Astrocyte (in vitro differentiated cells and primary cell): ENCODE measurements around the gene NAT9. TPM values are rescaled to one million over a fixed set of nuclear protein-coding genes. Genes with fewer than 3 reads are reported as not detected.
A peak's percentile ranks its signal among the peaks of the same experiment; 100 is the strongest.

Experiments
- DNase-seq: peaks from one replicate; pipeline ENCODE4 v3.0.0-alpha.2; 2010; ENCODE audit warnings: low read depth
- FAIRE-seq: peaks from 2 replicates; lab custom pipeline; 2011; peaks lifted over from hg19 to GRCh38; lab: Jason Lieb, UNC
- H2AFZ ChIP-seq: 2 replicates; pipeline ENCODE4 v1.6.0; 2012; ENCODE audit warnings: low read depth, low read length, inconsistent platforms
- H3K27ac ChIP-seq: 2 replicates; pipeline ENCODE4 v1.5.1; 2011; ENCODE audit warnings: low read depth, low read length, inconsistent platforms
- H3K27me3 ChIP-seq: 2 replicates; pipeline ENCODE4 v1.6.0; 2011; ENCODE audit warnings: low read length, inconsistent platforms; ENCODE audit not compliant: insufficient read depth
- H3K36me3 ChIP-seq: 2 replicates; pipeline ENCODE4 v1.5.1; 2011; ENCODE audit warnings: low read length, inconsistent platforms; ENCODE audit not compliant: insufficient read depth
- H3K4me1 ChIP-seq: 2 replicates; pipeline ENCODE4 v1.5.1; 2011; ENCODE audit warnings: low read length, inconsistent platforms; ENCODE audit not compliant: insufficient read depth
- H3K4me2 ChIP-seq: 2 replicates; pipeline ENCODE4 v1.6.0; 2012; ENCODE audit warnings: low read length, inconsistent platforms
- H3K4me3 ChIP-seq: 2 replicates; pipeline ENCODE4 v1.5.1; 2011; ENCODE audit warnings: low read depth, mild to moderate bottlenecking, low read length, inconsistent platforms; ENCODE audit not compliant: insufficient read depth
- H3K79me2 ChIP-seq: 2 replicates; pipeline ENCODE4 v1.6.0; 2012; ENCODE audit warnings: mild to moderate bottlenecking, low read length, inconsistent platforms; ENCODE audit not compliant: insufficient read depth
- H3K9ac ChIP-seq: 2 replicates; pipeline ENCODE4 v1.6.0; 2012; ENCODE audit warnings: mild to moderate bottlenecking, low read length, inconsistent platforms
- H3K9me3 ChIP-seq: 2 replicates; pipeline ENCODE4 v1.5.1; 2012; ENCODE audit warnings: low read depth, mild to moderate bottlenecking, low read length, inconsistent platforms; ENCODE audit not compliant: insufficient read depth
- H4K20me1 ChIP-seq: 2 replicates; pipeline ENCODE4 v1.6.0; 2012; ENCODE audit warnings: low read length, inconsistent platforms; ENCODE audit not compliant: insufficient read depth
- H3K27ac Mint-ChIP-seq: one replicate; pipeline ENCODE4 v1.8.0; 2021; ENCODE audit warnings: mild to moderate bottlenecking, mixed read lengths; ENCODE audit not compliant: unreplicated experiment
- H3K27me3 Mint-ChIP-seq: one replicate; pipeline ENCODE4 v1.8.0; 2021; ENCODE audit warnings: low read depth, mixed read lengths; ENCODE audit not compliant: unreplicated experiment
- H3K36me3 Mint-ChIP-seq: one replicate; pipeline ENCODE4 v1.8.0; 2021; ENCODE audit warnings: low read depth, mixed read lengths; ENCODE audit not compliant: unreplicated experiment
- H3K4me1 Mint-ChIP-seq: one replicate; pipeline ENCODE4 v1.8.0; 2021; ENCODE audit warnings: low read depth, mixed read lengths; ENCODE audit not compliant: unreplicated experiment
- H3K4me3 Mint-ChIP-seq: one replicate; pipeline ENCODE4 v1.8.0; 2021; ENCODE audit warnings: mild to moderate bottlenecking, moderate library complexity, mixed read lengths; ENCODE audit not compliant: unreplicated experiment
- H3K9me3 Mint-ChIP-seq: one replicate; pipeline ENCODE4 v1.8.0; 2021; ENCODE audit warnings: mild to moderate bottlenecking, mixed read lengths; ENCODE audit not compliant: unreplicated experiment
- EZH2 ChIP-seq: IDR thresholded peaks from 2 replicates; pipeline ENCODE4 v1.6.1; 2012; ENCODE audit warnings: mild to moderate bottlenecking, low read length, inconsistent platforms; ENCODE audit not compliant: insufficient read depth
- total RNA-seq: library from RNA; stranded (reverse); gene quantifications from 2 replicates; pipeline ENCODE4 v1.2.1, GENCODE V29; 2021
- TF ChIP-seq, protein P1 (sequence below): IDR thresholded peaks from 2 replicates; pipeline ENCODE4 v1.5.1; 2011; ENCODE audit warnings: low read depth, mild to moderate bottlenecking, inconsistent platforms, low read length, moderate library complexity; ENCODE audit not compliant: insufficient read depth

The NAT9 gene
- total RNA-seq, 1 donor from 2014 or later, result 58.4 TPM

DNA sequence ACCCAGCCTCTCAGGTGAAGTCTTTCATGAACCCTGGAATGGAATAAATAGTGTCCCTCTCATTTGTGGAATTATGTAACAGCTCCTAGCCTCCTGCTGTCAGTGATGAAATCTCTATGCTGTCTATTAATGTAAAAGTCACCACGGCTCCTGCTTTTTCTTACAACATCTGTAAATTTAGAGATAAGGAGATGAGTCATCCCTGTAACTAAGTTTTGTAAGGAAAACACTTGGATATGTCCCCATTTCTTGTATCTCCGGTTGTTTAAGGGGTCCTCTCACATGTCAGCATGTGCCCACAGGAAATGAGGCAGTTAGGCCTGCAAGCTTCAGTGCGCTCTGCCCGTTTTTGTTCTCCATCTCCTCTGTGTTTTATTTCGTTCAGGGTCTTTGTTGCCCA, 2.8 kb upstream of the NAT9 start:
- TF ChIP-seq, protein P1, sequence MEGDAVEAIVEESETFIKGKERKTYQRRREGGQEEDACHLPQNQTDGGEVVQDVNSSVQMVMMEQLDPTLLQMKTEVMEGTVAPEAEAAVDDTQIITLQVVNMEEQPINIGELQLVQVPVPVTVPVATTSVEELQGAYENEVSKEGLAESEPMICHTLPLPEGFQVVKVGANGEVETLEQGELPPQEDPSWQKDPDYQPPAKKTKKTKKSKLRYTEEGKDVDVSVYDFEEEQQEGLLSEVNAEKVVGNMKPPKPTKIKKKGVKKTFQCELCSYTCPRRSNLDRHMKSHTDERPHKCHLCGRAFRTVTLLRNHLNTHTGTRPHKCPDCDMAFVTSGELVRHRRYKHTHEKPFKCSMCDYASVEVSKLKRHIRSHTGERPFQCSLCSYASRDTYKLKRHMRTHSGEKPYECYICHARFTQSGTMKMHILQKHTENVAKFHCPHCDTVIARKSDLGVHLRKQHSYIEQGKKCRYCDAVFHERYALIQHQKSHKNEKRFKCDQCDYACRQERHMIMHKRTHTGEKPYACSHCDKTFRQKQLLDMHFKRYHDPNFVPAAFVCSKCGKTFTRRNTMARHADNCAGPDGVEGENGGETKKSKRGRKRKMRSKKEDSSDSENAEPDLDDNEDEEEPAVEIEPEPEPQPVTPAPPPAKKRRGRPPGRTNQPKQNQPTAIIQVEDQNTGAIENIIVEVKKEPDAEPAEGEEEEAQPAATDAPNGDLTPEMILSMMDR, result no peak
- TF ChIP-seq EZH2, result no peak
- no peak overlapping the region for H3K4me2 ChIP-seq
- no peak for FAIRE-seq
- peak; percentile 24 for DNase-seq
- no peak overlapping the region for H2AFZ ChIP-seq
- no peaks in the 10 kb centered on the region for H3K9me3 Mint-ChIP-seq
- H3K36me3 Mint-ChIP-seq, result peaks cover 12% of the 10 kb centered on the region
- H3K27ac Mint-ChIP-seq, result no peak overlapping the region
- H3K27me3 ChIP-seq, result no peaks in the 10 kb centered on the region
- H3K9me3 ChIP-seq, result no peaks in the 10 kb centered on the region
- H3K36me3 ChIP-seq, result peaks cover 4% of the 10 kb centered on the region
- no peak overlapping the region for H3K9ac ChIP-seq
- no peak overlapping the region for H3K4me3 ChIP-seq
- peaks cover 60% of the 10 kb centered on the region for H4K20me1 ChIP-seq
- H3K4me1 Mint-ChIP-seq, result peaks cover 16% of the 10 kb centered on the region
- H3K4me1 ChIP-seq, result peaks cover 16% of the 10 kb centered on the region
- peaks cover 46% of the 10 kb centered on the region for H3K79me2 ChIP-seq
- H3K27ac ChIP-seq, result no peak overlapping the region
- H3K27me3 Mint-ChIP-seq, result no peaks in the 10 kb centered on the region
- no peak overlapping the region for H3K4me3 Mint-ChIP-seq

DNA sequence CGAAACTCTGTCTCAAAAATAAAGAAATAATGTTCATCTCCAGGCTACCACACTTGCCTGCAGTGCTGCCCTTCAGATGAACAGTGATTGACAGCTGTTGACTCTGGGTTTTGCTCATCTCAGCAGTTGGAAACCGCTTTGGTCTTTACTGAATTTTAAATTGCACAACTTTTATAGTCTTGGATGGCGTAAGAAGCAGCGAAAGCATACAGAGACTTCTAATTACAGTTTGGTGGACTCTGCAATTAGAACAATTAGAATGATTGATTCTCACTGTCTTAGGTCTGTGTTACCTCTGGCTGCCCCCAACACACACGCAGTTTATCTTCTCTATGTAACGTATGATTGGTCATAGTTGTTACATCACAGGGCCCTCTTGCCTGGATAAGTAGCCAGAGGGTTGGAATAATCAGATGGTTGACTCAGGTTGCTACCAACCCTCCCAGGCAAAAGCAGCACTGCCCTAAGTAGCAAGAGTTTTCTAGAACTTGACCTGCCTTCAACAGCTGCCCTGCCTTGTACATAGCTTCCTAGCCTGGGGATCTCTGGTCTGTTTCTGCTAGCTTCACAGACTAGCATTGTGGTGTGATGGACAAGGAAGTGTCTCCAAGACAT, 1.9 kb upstream of the NAT9 start:
- Histone ChIP-seq H3K79me2 (peaks cover 53% of the 10 kb centered on the region), H2AFZ (no peak overlapping the region), H3K4me2 (no peak overlapping the region), H3K9me3 (no peaks in the 10 kb centered on the region), H3K9ac (no peak overlapping the region), H3K27ac (no peak overlapping the region), H3K4me1 (peaks cover 20% of the 10 kb centered on the region), H3K36me3 (peaks cover 6% of the 10 kb centered on the region), H3K4me3 (no peak overlapping the region), H3K27me3 (no peaks in the 10 kb centered on the region), H4K20me1 (peaks cover 63% of the 10 kb centered on the region)
- Mint-ChIP-seq H3K4me1 (peaks cover 25% of the 10 kb centered on the region), H3K4me3 (peak overlapping the region; percentile 99), H3K36me3 (peaks cover 16% of the 10 kb centered on the region), H3K27me3 (no peaks in the 10 kb centered on the region), H3K27ac (no peak overlapping the region), H3K9me3 (no peaks in the 10 kb centered on the region)
- FAIRE-seq (no peak), DNase-seq (no peak)
- TF ChIP-seq, protein P1, result no peak
- no peak for TF ChIP-seq EZH2

DNA sequence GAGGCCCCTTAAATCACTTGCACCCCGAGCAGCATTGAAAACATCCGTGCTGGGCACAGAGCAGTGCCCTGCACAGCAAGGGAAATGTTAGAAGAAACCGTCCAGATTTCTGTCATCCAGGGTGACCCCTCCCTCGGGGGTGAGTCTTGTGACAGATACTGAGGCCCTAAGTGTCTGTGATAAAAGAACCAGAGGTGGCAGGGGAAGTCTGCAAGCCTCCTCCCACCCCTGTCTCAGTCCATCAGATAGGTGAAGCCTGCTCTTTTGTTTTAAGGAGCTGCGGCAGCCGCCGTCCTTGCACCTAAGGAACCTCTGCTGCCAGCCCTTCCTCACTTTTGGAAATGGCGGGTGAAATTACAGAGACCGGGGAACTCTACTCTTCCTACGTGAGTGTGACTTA, 845 bp upstream of the NAT9 start:
- Histone ChIP-seq H3K36me3 (peaks cover 16% of the 10 kb centered on the region), H3K4me2 (peak overlapping the region; percentile 99), H3K79me2 (peaks cover 53% of the 10 kb centered on the region), H2AFZ (peak overlapping the region; percentile 1), H3K27ac (peak overlapping the region; percentile 16), H3K4me1 (peaks cover 20% of the 10 kb centered on the region), H3K9me3 (no peaks in the 10 kb centered on the region), H3K27me3 (no peaks in the 10 kb centered on the region), H4K20me1 (peaks cover 69% of the 10 kb centered on the region), H3K9ac (peak overlapping the region; percentile 87), H3K4me3 (peak overlapping the region; percentile 88)
- H3K27me3 Mint-ChIP-seq, result no peaks in the 10 kb centered on the region
- TF ChIP-seq, protein P1, result no peak
- TF ChIP-seq EZH2, result no peak
- DNase-seq (no peak), FAIRE-seq (no peak)
- H3K36me3 Mint-ChIP-seq, result peaks cover 22% of the 10 kb centered on the region
- H3K4me3 Mint-ChIP-seq, result peak overlapping the region; percentile 99
- no peaks in the 10 kb centered on the region for H3K9me3 Mint-ChIP-seq
- H3K4me1 Mint-ChIP-seq, result peaks cover 29% of the 10 kb centered on the region
- H3K27ac Mint-ChIP-seq, result peak overlapping the region; percentile 63
